ENCODE data around the gene METRN.

METRN gene

DNA sequence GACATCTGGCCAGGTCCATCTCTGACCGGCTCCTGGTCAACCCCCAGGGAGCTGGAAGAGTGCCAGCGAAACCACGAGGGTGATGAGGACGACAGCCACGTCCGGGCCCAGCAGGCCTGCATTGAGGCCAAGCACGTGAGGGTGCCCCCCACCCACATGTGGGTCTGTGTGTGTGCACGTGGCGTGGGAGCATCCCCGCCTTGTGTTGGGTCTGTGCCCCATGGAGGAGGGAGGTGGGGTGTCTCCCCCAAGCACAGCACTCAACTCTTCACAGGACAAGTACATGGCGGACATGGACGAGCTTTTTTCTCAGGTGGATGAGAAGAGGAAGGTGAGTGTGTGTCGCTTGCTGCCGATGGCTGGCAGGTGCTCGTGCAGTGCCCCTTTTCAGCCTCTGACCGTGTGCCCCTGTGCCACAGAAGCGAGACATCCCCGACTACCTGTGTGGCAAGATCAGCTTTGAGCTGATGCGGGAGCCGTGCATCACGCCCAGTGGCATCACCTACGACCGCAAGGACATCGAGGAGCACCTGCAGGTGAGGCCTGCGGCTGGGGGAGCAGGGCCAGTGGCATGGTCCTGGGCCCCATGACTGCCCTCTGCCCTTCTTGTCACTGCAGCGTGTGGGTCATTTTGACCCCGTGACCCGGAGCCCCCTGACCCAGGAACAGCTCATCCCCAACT is 33.0 kb upstream of the METRN start:
- no peak for TF ChIP-seq GATA2 (IDR thresholded peaks at IDR 0.05; ENCODE audit: low read depth, low read length)
- TF ChIP-seq GATA3 (IDR thresholded peaks at IDR 0.05; ENCODE audit: low read depth, low read length) = no peak

DNA sequence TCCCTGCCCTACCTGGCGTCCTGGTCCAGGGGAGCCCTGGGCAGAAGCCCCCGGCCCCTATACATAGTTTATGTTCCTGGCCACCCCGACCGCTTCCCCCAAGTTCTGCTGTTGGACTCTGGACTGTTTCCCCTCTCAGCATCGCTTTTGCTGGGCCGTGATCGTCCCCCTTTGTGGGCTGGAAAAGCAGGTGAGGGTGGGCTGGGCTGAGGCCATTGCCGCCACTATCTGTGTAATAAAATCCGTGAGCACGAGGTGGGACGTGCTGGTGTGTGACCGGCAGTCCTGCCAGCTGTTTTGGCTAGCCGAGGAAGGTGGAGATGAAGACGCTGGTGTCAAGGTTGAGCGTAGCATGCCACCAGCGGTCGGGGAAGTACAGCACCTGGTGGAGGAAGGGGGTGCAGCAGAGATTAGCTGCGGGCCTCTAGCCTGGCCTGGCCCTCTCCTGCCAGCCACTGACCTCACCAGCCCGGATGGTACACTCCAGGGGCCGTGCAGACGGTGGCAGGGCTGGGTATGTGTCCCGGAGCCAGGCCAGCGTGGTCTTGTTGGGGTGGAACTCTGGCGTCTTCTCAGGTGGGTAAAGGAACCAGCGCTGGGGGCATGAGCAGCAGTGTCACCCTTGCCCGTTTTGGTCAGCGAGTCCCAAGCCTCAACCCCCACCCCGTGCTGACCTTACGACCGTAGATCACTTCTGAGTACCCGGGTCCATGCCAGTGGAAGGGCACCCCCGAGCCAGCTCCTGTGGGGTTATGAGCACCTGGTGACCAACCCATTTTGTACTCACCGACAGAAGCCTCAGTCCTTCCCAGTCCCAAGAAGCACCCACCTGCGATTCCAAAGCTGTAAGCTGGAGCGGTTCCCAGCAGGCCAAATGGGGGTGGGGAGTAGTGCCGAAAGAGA is 32.2 kb upstream of the METRN start:
- TF ChIP-seq GATA2 (IDR thresholded peaks at IDR 0.05; ENCODE audit: low read depth, low read length) = no peak
- no peak for TF ChIP-seq GATA3 (IDR thresholded peaks at IDR 0.05; ENCODE audit: low read depth, low read length)

DNA sequence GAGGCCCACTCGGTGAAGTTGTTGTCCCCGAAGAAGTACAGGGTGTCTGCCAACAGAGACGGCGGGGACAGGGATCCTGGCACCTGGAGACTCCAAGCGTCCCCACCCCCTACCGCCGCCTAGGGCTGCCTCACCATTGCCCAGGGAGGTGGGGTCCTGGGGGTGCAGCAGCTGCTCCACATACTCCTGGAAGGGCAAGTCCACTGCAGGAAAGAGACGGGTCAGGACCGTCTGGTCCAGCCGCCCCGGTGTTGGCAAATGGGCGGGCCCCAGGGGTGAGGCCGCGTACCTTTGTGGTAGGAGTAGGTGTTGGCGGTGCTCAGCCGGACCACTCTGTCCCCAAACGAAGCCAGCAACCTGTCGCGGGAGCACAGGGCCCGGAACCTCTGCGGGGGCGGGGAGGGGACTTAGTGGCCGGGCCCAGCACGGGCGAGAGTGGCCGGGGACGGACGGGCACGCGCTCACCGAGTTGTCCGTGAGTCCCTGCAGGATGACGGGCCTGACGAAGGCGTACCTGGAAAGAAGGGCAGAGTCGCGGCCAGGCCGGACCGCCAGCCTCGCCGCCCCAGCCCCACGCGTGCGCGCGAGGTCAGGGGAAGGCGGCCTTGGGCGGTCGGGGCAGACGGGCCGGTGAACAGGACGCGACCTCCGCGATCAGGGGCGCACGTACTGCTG is 31.4 kb upstream of the METRN start:
- TF ChIP-seq GATA3 (IDR thresholded peaks at IDR 0.05; ENCODE audit: low read depth, low read length) = no peak
- TF ChIP-seq GATA2 (IDR thresholded peaks at IDR 0.05; ENCODE audit: low read depth, low read length) = no peak

DNA sequence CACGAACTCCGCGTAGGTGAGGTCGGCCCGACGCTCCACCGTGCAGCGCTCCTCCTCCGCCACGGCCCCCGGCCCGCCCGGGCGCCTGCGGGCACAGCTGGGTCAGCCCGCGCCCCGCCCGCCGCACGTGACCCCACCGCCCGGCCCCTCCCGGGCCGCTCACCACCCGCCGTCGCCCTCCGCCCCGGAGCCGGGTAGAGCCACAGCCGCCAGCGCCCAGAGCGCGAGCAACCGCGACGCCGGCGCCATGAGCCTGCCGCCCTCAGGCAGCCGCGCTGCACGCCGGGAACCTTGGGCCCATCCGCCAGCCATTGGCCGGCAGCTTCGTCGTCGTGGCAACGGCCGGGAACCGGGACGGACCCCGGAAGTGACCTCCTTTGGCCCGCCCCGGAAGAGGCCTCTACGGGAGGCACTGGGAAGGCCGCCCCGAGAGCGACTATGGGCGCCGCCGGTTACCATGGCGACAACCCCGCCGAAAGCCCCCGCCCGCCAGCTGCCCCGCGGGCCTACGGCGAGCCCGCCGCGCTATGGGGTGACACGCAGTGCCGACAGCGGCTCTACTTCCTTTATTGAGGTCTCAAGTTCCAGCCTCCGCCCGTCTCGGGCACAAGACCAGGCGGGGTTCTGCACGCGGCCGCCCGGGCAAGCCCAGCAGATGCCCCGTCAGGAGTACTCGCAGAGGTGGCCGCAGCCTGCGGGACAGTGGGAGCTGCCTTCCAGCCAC is 30.7 kb upstream of the METRN start, which contains the start of gene JMJD8:
Gene JMJD8 (minus strand): TSS at position 264 of the 724 bp plus-strand sequence. CDS start 15 bp downstream, at position 249.
- TF ChIP-seq GATA2 (IDR thresholded peaks at IDR 0.05; ENCODE audit: low read depth, low read length) (no peak), GATA3 (IDR thresholded peaks at IDR 0.05; ENCODE audit: low read depth, low read length) (no peak)

DNA sequence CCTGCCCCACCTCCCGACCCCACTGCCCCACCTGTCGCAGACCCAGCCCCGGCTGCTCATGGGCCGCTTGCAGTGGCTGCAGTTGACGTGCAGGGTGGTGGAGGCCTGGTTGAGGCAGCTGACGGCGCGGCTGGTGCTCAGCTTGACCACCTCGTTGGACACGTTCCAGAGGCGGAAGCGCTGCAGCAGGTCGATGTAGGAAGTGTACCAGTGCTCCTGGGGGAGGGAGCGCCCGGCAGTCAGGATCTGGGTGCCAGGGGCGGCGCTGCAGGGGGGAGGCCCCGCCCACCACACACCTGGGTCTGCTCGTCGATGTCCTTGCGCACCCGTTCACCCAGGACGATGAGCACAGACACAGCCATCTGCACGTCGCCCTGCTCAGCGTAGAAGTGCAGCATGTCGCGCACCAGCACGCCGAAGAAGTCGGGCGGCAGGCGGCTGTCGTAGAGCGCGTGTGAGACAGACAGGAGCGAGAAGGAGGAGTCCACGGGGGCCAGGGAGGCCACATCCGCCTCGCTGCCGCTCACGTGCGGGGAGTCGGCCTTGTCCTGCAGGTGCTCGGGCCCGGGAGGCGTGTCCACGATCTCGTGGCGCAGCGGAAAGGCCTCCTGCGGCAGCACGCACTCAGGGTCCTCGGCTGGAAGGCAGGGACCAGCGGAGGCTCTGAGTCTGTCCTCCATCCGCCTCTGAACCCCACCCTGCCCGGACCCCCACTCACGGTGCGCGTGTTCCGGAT is 29.8 kb upstream of the METRN start:
- no peak for TF ChIP-seq GATA2 (IDR thresholded peaks at IDR 0.05; ENCODE audit: low read depth, low read length)
- no peak for TF ChIP-seq GATA3 (IDR thresholded peaks at IDR 0.05; ENCODE audit: low read depth, low read length)

DNA sequence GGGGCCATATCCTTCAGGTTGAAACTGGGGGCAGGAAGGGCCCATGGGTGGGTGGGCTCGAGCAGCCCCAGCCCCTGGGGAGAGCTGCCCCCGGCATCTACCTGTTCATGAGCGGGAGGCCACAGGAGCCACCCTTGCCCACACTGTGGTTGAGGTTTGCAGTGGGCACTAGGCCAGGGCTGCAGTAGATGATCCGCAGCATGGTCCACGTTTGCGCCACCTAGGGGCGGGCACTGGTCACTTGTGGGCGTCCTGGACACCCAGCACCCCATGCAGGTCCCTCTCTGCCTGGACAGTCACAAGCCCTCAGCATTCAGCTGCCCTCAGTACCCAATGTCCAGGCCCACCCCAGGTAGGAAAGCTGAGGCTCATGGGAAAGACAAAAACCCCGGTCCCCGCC is 29.0 kb upstream of the METRN start:
- TF ChIP-seq GATA2 (IDR thresholded peaks at IDR 0.05; ENCODE audit: low read depth, low read length) (no peak), GATA3 (IDR thresholded peaks at IDR 0.05; ENCODE audit: low read depth, low read length) (no peak)

DNA sequence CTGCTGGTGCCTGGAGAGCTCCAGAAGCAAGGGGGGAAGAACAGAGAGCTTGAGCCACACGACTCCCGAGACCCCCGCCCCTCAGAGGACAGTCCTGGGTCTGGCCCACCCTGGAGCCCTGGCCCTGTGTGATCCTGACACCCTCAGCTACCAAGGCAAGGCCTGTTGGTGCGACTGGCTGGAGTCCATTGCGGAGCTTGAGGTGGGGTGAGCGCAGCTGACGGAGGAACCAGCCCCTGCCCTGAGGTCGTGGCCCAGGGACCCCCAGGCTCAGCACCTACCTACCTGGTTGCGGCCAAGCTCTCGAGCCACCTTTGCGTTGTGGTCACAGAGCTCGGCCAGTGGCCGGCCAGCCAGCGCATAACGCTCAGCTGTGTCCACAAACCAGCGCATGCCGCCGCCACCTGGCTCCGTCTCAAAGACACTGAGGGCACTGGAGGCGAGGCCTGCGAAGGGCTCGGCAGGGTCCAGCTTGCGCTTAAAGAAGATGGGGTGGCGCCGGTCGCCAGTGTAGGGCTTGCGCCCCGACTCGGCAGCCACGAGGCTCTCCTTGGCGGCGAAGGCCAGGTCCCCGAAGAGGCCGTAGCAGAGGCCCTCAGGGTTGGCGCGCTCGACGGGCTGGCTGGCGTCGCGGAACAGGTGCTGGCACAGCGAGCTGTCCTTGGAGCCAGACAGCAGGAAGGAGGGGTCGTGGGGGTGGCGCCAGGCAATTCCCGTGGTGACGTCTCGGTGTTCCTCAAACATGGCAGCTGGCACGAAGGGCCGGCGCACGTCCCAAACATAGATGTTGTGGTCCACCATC is 28.3 kb upstream of the METRN start:
- no peak for TF ChIP-seq GATA2 (IDR thresholded peaks at IDR 0.05; ENCODE audit: low read depth, low read length)
- TF ChIP-seq GATA3 (IDR thresholded peaks at IDR 0.05; ENCODE audit: low read depth, low read length) = no peak

DNA sequence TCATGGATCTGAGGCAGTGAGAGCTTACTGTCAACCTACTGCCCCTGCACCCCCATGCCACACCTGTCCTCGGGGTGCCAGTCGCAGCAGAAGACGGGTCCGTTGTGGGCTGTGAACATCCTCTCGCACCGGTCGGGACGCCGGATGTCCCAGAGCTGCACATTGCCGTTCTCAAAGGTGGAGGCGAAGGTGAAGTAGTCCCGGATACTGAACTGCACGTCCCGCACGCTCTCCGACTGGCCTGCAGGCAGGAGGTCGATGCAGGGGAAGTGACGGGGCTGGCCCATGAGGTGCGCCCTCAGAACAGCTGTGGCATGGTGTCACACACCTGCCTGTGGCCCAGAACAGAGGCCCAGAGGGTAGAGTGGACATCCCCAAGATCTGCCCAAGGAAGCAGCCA is 27.4 kb upstream of the METRN start:
- TF ChIP-seq GATA2 (IDR thresholded peaks at IDR 0.05; ENCODE audit: low read depth, low read length) = no peak
- TF ChIP-seq GATA3 (IDR thresholded peaks at IDR 0.05; ENCODE audit: low read depth, low read length) = no peak

DNA sequence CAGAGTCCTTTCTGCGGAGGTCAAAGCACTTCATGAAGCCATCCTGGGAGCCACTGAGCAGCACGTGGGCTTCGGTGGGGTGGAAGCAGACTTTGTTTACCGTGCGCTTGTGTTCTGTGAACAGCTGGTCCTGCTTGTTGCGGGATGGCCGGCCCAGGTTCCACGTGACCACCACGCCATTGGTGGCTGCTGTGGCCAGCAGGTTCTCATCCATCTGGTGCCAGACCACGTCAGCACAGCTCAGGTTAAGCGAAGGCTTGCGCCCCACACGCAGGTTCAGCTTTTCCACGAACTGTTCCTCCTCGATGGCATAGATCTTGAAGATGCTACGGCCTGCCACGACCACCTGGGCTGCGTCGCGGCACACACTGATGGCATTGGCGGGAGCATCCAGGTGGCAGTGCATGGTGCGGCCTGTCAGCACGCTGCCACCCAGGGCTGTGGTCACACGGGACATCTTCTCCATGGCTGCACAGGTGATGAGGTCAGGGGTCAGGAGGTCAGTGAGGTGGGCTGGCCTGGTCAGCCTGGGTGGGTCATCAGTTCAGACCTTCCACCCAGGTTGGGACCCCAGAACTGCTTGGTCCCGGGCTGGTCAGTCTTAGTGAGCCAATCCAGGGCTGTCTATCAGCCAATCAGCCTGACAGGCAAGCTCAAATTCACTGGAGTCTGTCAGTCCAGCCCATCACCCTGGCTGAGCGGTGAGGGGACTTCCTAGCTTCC is 25.6 kb upstream of the METRN start:
- TF ChIP-seq GATA3 (IDR thresholded peaks at IDR 0.05; ENCODE audit: low read depth, low read length) (no peak), GATA2 (IDR thresholded peaks at IDR 0.05; ENCODE audit: low read depth, low read length) (no peak)

DNA sequence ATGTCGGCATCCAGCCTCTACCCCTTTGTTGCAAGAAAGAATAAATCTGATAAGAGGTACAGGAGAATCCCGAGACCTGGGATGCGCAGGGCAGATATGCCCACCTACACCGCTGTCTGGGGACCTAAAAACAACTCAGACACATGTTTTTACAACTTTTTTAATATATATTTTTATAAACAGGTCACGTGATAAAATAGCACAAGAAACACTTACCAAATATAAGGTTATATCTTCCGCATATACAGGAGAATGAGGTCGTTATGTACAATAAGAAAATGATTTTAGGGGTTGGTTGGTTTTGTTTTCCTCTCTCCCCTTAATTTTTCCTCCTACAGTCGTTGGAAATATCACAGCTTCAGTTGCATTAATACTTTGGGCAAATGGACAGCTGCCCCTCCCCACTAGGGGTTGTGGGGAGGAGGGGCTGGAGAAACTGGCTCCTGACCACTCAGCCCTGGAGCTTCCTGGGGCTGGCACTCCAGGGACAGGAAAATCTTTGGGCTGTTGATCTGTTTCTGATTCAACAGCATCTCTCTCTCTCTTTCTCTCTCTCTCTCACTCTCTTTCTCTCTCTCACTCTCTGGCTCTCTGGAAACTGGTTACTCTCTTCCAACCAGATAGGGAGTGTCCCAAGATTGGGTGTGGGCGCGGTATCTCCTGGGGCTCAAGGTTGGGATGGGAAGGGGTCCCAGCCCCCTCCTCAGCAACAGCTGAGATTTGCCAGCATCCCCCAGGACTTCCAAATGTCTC is 22.4 kb upstream of the METRN start:
- no peak for TF ChIP-seq GATA3 (IDR thresholded peaks at IDR 0.05; ENCODE audit: low read depth, low read length)
- TF ChIP-seq GATA2 (IDR thresholded peaks at IDR 0.05; ENCODE audit: low read depth, low read length) = no peak

DNA sequence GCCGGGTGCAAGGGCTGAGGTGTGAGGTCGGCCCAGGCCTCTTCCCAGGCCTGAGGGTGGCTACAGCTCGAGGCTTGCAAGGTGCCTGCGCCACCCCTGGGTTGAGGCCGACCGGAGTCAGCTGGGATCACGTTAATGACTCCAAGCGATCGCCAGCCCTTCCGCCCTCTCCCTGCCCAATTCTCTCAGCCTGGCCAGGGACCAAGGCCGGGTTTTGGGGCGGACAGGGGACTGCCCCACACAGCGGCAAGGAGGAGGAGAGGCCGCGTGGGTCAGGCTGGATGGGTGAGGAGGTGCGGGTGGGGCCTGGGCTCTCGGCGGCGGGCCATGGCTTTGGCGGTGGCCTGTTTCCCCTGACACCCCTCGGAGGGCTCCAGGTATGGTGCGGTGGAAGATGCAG is 21.6 kb upstream of the METRN start:
- TF ChIP-seq GATA2 (IDR thresholded peaks at IDR 0.05; ENCODE audit: low read depth, low read length) (no peak), GATA3 (IDR thresholded peaks at IDR 0.05; ENCODE audit: low read depth, low read length) (no peak)

All from SH-SY5Y (cell line).